ENCODE measurements around the gene ARF6.

Gene ARF6

DNA sequence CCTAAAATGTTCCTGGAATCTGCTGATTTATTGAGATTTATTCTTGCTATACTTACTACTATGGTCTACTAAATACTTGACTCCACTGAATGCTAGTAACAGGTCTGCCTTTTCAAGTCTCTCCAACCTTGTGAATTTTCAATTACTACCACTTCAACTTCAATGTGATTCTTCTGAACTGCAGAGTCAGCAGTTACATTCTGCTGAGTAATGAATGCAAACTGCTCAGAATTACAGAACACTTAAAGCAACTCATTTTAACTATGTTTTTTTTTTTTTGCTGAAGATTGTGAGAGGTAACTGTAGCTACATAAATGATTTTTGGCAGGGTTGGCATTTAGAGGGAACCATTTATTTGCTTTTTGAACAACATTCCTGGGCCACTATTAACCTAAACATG is 41.8 kb downstream of the ARF6 start:
- TF ChIP-seq SIN3A (IDR thresholded peaks at IDR 0.05; ENCODE audit: borderline replicate concordance, insufficient read depth, low read length) (no peak), TAF1 (IDR thresholded peaks at IDR 0.05; ENCODE audit: borderline replicate concordance, insufficient read depth, low read length) (no peak), REST (IDR thresholded peaks at IDR 0.05; ENCODE audit: insufficient read depth in 1 of 2, low read depth in 2 of 2, low read length in 2 of 2) (no peak), POLR2AphosphoS5 (IDR thresholded peaks at IDR 0.05; ENCODE audit: low read depth, low read length) (no peak), FOXP2 (optimal IDR thresholded peaks at IDR 0.05; ENCODE audit: borderline replicate concordance, extremely low read depth, extremely low read length, insufficient read depth) (no peak)

- no peak for TF ChIP-seq TAF1 (IDR thresholded peaks at IDR 0.05; ENCODE audit: borderline replicate concordance, insufficient read depth, low read length)
- no peak for TF ChIP-seq POLR2AphosphoS5 (IDR thresholded peaks at IDR 0.05; ENCODE audit: low read depth, low read length)
- no peak for TF ChIP-seq REST (IDR thresholded peaks at IDR 0.05; ENCODE audit: insufficient read depth in 1 of 2, low read depth in 2 of 2, low read length in 2 of 2)
- TF ChIP-seq SIN3A (IDR thresholded peaks at IDR 0.05; ENCODE audit: borderline replicate concordance, insufficient read depth, low read length), result no peak
- TF ChIP-seq FOXP2 (optimal IDR thresholded peaks at IDR 0.05; ENCODE audit: borderline replicate concordance, extremely low read depth, extremely low read length, insufficient read depth), result no peak
Measured at GRCh38 chr14:49935526-49935925, 42.6 kb downstream of the ARF6 start.

- TF ChIP-seq POLR2AphosphoS5 (IDR thresholded peaks at IDR 0.05; ENCODE audit: low read depth, low read length), result no peak
- TF ChIP-seq REST (IDR thresholded peaks at IDR 0.05; ENCODE audit: insufficient read depth in 1 of 2, low read depth in 2 of 2, low read length in 2 of 2), result no peak
- TF ChIP-seq SIN3A (IDR thresholded peaks at IDR 0.05; ENCODE audit: borderline replicate concordance, insufficient read depth, low read length), result no peak
- no peak for TF ChIP-seq TAF1 (IDR thresholded peaks at IDR 0.05; ENCODE audit: borderline replicate concordance, insufficient read depth, low read length)
- no peak for TF ChIP-seq FOXP2 (optimal IDR thresholded peaks at IDR 0.05; ENCODE audit: borderline replicate concordance, extremely low read depth, extremely low read length, insufficient read depth)
Measured at GRCh38 chr14:49939884-49940510, 47.1 kb downstream of the ARF6 start.

DNA sequence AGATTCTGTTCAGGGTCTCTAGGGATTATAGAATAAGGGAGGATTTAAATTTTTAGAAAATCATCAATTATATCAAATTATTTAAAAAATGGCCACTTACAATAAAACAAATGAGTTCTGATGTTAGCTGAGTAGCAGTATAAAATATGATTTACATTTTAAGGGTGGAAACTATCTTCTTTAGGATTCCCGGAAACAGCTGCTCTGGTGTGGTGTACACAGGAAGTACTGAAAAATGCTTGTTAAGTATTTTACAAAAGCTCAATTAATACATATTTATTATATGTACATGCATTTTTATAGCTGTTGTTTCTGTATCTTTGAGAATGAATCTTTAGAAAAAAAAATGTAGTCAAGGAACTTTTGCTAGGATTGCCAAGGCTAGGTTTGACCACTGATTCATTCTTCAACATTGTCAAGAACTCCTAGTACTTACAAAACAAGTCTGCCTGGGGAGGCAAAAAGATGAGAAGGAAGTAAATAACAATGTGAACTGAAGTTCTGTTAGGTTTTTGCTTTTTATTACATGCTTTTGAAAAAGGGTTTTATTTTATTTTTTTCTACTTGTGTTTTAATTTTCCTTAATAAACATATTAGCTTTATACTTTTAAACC is 48.0 kb downstream of the ARF6 start:
- TF ChIP-seq REST (IDR thresholded peaks at IDR 0.05; ENCODE audit: insufficient read depth in 1 of 2, low read depth in 2 of 2, low read length in 2 of 2) (no peak), TAF1 (IDR thresholded peaks at IDR 0.05; ENCODE audit: borderline replicate concordance, insufficient read depth, low read length) (no peak), FOXP2 (optimal IDR thresholded peaks at IDR 0.05; ENCODE audit: borderline replicate concordance, extremely low read depth, extremely low read length, insufficient read depth) (no peak), POLR2AphosphoS5 (IDR thresholded peaks at IDR 0.05; ENCODE audit: low read depth, low read length) (no peak), SIN3A (IDR thresholded peaks at IDR 0.05; ENCODE audit: borderline replicate concordance, insufficient read depth, low read length) (no peak)
